ENCODE measurements around the gene CXCL6.

- TF ChIP-seq POLR2AphosphoS5 (IDR thresholded peaks at IDR 0.05; ENCODE audit: low read depth, low read length) (no peak), POLR2A (IDR thresholded peaks at IDR 0.05; ENCODE audit: low read depth, low read length) (no peak)
Observed at GRCh38 chr4:73875401-73875800, 38.9 kb downstream of the CXCL6 start.
